BJ (cell line): ENCODE data around the gene SV2C. TPM values are rescaled to one million over a fixed set of nuclear protein-coding genes. Genes with fewer than 3 reads are reported as not detected.

Experiments
- CTCF ChIA-PET: fragments of 350-600 bp; formaldehyde crosslinking; extraction: SDS; loops from one replicate; lab custom pipeline; 2021; ENCODE audit warnings: antibody characterized with exemption, inconsistent platforms; lab: Yijun Ruan, JAX
- POLR2A ChIA-PET: fragments of 300-600 bp; sonication (Branson Sonifier 250); formaldehyde crosslinking; extraction: SDS; loops from one replicate; lab custom pipeline; 2021; ENCODE audit warnings: antibody characterized with exemption; lab: Charles Lee
- DNase-seq: peaks from one replicate; pipeline ENCODE4 v3.0.0-alpha.2; 2011; ENCODE audit warnings: low read depth
- H3K27me3 ChIP-seq: 2 replicates; pipeline ENCODE4 v1.6.0; 2011; ENCODE audit warnings: low read length; ENCODE audit not compliant: control insufficient read depth, insufficient read depth
- H3K36me3 ChIP-seq: 2 replicates; pipeline ENCODE4 v1.5.1; 2011; ENCODE audit warnings: low read length; ENCODE audit not compliant: control insufficient read depth, insufficient read depth
- H3K4me3 ChIP-seq: 2 replicates; pipeline ENCODE4 v1.5.1; 2011; ENCODE audit warnings: low read depth, mild to moderate bottlenecking, control low read depth, low read length
- CTCF ChIP-seq: IDR thresholded peaks from 2 replicates; pipeline ENCODE4 v1.5.1; 2011; ENCODE audit warnings: low read depth, mild to moderate bottlenecking, control low read depth, inconsistent platforms, low read length, moderate library complexity; ENCODE audit not compliant: insufficient read depth
- polyA plus RNA-seq: library from polyadenylated mRNA; depleted of rRNA; stranded (reverse); fragments of >200 nt; gene quantifications from 2 replicates; pipeline ENCODE4 v1.2.3, GENCODE V29; 2011

SV2C gene
- polyA plus RNA-seq, 1 experiment: not detected

GRCh38 chr5:76341651-76342334 is 258.6 kb downstream of the SV2C start:
- H3K4me3 ChIP-seq: no peak overlapping the region
- H3K36me3 ChIP-seq: no peaks in the 10 kb centered on the region
- no peak for DNase-seq
- ChIA-PET POLR2A (no interaction called here), CTCF (interaction anchor here (1.0 kb wide), 1 partner anchor 8 kb away, joined by 4 read pairs; no protein-coding TSS in a partner anchor)
- no peak for TF ChIP-seq CTCF
- H3K27me3 ChIP-seq: no peaks in the 10 kb centered on the region

- CTCF ChIA-PET: interaction anchor here (1.0 kb wide), 1 partner anchor 9 kb away, joined by 4 read pairs; no protein-coding TSS in a partner anchor
- H3K27me3 ChIP-seq: no peaks in the 10 kb centered on the region
- POLR2A ChIA-PET: no interaction called here
These were observed 259.3 kb downstream of the SV2C start for GRCh38 chr5:76342474-76342873.

GRCh38 chr5:76345582-76345981 is 262.4 kb downstream of the SV2C start:
- Histone ChIP-seq H3K27me3 (no peaks in the 10 kb centered on the region), H3K4me3 (no peak overlapping the region), H3K36me3 (no peaks in the 10 kb centered on the region)
- ChIA-PET CTCF (interaction anchor here (0.9 kb wide), 1 partner anchor 20 kb away, joined by 3 read pairs; no protein-coding TSS in a partner anchor), POLR2A (no interaction called here)
- DNase-seq: no peak
- TF ChIP-seq CTCF: no peak

More at GRCh38 chr5:76342474-76342873, 259.3 kb downstream of the SV2C start:
- Histone ChIP-seq H3K36me3 (no peaks in the 10 kb centered on the region), H3K4me3 (no peak overlapping the region)
- no peak for DNase-seq
- no peak for TF ChIP-seq CTCF

- Histone ChIP-seq H3K4me3 (no peak overlapping the region), H3K36me3 (no peaks in the 10 kb centered on the region), H3K27me3 (no peaks in the 10 kb centered on the region)
- no peak for TF ChIP-seq CTCF
- ChIA-PET POLR2A (no interaction called here), CTCF (no interaction called here)
- no peak for DNase-seq
These were observed 268.0 kb downstream of the SV2C start for GRCh38 chr5:76351176-76351575.

GRCh38 chr5:76351577-76351976 is 268.4 kb downstream of the SV2C start:
- TF ChIP-seq CTCF: no peak
- Histone ChIP-seq H3K4me3 (no peak overlapping the region), H3K36me3 (no peaks in the 10 kb centered on the region), H3K27me3 (no peaks in the 10 kb centered on the region)
- DNase-seq: no peak
- ChIA-PET POLR2A (no interaction called here), CTCF (no interaction called here)
